SJCRH30 (cell line): ENCODE data around the gene VPS13D. TPM values are rescaled to one million over a fixed set of nuclear protein-coding genes. Genes with fewer than 3 reads are reported as not detected.
"Not testable (repeated sequence)": the region's sequence is repeated elsewhere in the genome, so short reads cannot be mapped to it uniquely, and the experiment has no call there.

Source experiments
- DNase-seq, 2 experiments: peaks; one replicate each; pipeline ENCODE4 v3.0.0-alpha.2; 2015 to 2020
- H3K27ac ChIP-seq: fragments of 250-450 bp; sonication (Bioruptor Pico); 2 replicates; pipeline ENCODE4 v1.5.1; 2020; ENCODE audit warnings: mild to moderate bottlenecking, moderate library complexity
- H3K27me3 ChIP-seq: fragments of 250-450 bp; sonication (Bioruptor Pico); 2 replicates; pipeline ENCODE4 v1.5.1; 2020; ENCODE audit warnings: mild to moderate bottlenecking, moderate library complexity
- H3K36me3 ChIP-seq: fragments of 250-450 bp; sonication (Bioruptor Pico); 2 replicates; pipeline ENCODE4 v1.5.1; 2020; ENCODE audit warnings: mild to moderate bottlenecking, moderate library complexity
- H3K4me1 ChIP-seq: fragments of 250-450 bp; sonication (Bioruptor Pico); 2 replicates; pipeline ENCODE4 v1.5.1; 2020; ENCODE audit warnings: mild to moderate bottlenecking, moderate library complexity
- H3K4me3 ChIP-seq: fragments of 250-450 bp; sonication (Bioruptor Pico); 2 replicates; pipeline ENCODE4 v1.5.1; 2020; ENCODE audit warnings: mild to moderate bottlenecking, moderate library complexity
- H3K9me3 ChIP-seq: fragments of 250-450 bp; sonication (Bioruptor Pico); replicated peaks from 2 replicates; pipeline ENCODE4 v1.5.1; 2020; ENCODE audit warnings: mild to moderate bottlenecking, moderate library complexity
- total RNA-seq: library from RNA; depleted of rRNA; stranded (reverse); fragments of >200 nt; shearing (Covaris generic); gene quantifications from 2 replicates; pipeline ENCODE4 v1.2.3, GENCODE V29; 2014

Gene VPS13D
- total RNA-seq, 1 experiment from 2014 or later: 33.1 TPM

GRCh38 chr1:12383001-12383400 lies 153.2 kb downstream of the VPS13D start:
- H3K36me3 ChIP-seq: peaks cover 69% of the 10 kb centered on the region
- H3K27me3 ChIP-seq: no peaks in the 10 kb centered on the region
- no peak overlapping the region for H3K4me3 ChIP-seq
- DNase-seq: no peak
- H3K27ac ChIP-seq: no peak overlapping the region
- no peaks in the 10 kb centered on the region for H3K4me1 ChIP-seq
- no peaks in the 10 kb centered on the region; the same call in 1 of the 2 replicates for H3K9me3 ChIP-seq

GRCh38 chr1:12383786-12384185 lies 154.0 kb downstream of the VPS13D start:
- H3K27me3 ChIP-seq: no peaks in the 10 kb centered on the region
- no peak overlapping the region for H3K27ac ChIP-seq
- DNase-seq: no peak
- H3K36me3 ChIP-seq: peaks cover 72% of the 10 kb centered on the region
- no peak overlapping the region for H3K4me3 ChIP-seq
- H3K9me3 ChIP-seq: peaks cover 2% of the 10 kb centered on the region; the same call in 1 of the 2 replicates
- no peaks in the 10 kb centered on the region for H3K4me1 ChIP-seq

- Histone ChIP-seq H3K36me3 (peaks cover 74% of the 10 kb centered on the region), H3K27ac (no peak overlapping the region), H3K9me3 (peaks cover 3% of the 10 kb centered on the region; the same call in 1 of the 2 replicates), H3K4me1 (no peaks in the 10 kb centered on the region), H3K27me3 (no peaks in the 10 kb centered on the region), H3K4me3 (no peak overlapping the region)
- DNase-seq: no peak
These were observed 155.1 kb downstream of the VPS13D start for GRCh38 chr1:12384836-12385456.

GRCh38 chr1:12386130-12386529 lies 156.3 kb downstream of the VPS13D start:
- peaks cover 74% of the 10 kb centered on the region for H3K36me3 ChIP-seq
- no peak for DNase-seq

GRCh38 chr1:12387641-12388040 lies 157.8 kb downstream of the VPS13D start:
- DNase-seq: peak in 1 of 2 experiments; percentile 28

More at GRCh38 chr1:12386130-12386529, 156.3 kb downstream of the VPS13D start:
- Histone ChIP-seq H3K4me1 (no peaks in the 10 kb centered on the region), H3K27me3 (no peaks in the 10 kb centered on the region), H3K4me3 (no peak overlapping the region), H3K27ac (no peak overlapping the region), H3K9me3 (peaks cover 3% of the 10 kb centered on the region; the same call in 1 of the 2 replicates)

GRCh38 chr1:12390296-12390695 lies 160.5 kb downstream of the VPS13D start:
- not testable (repeated sequence) for H3K27me3 ChIP-seq, H3K4me3 ChIP-seq, DNase-seq, H3K4me1 ChIP-seq, H3K27ac ChIP-seq
- Histone ChIP-seq H3K36me3 (peaks cover 42% of the 10 kb centered on the region), H3K9me3 (peaks cover 13% of the 10 kb centered on the region)

More at GRCh38 chr1:12387641-12388040, 157.8 kb downstream of the VPS13D start:
- no peaks in the 10 kb centered on the region for H3K27me3 ChIP-seq
- peaks cover 3% of the 10 kb centered on the region; the same call in 1 of the 2 replicates for H3K9me3 ChIP-seq
- no peak overlapping the region for H3K27ac ChIP-seq
- H3K36me3 ChIP-seq: peaks cover 66% of the 10 kb centered on the region
- H3K4me1 ChIP-seq: no peaks in the 10 kb centered on the region
- H3K4me3 ChIP-seq: no peak overlapping the region

- Histone ChIP-seq H3K36me3 (peaks cover 8% of the 10 kb centered on the region; the same call in 1 of the 2 replicates), H3K4me1 (no peaks in the 10 kb centered on the region), H3K27me3 (no peaks in the 10 kb centered on the region), H3K4me3 (no peak overlapping the region), H3K27ac (no peak overlapping the region), H3K9me3 (peaks cover 10% of the 10 kb centered on the region)
- no peak for DNase-seq
These were observed 167.9 kb downstream of the VPS13D start for GRCh38 chr1:12397462-12398450.

GRCh38 chr1:12398479-12398878 lies 168.6 kb downstream of the VPS13D start:
- Histone ChIP-seq H3K27me3 (no peaks in the 10 kb centered on the region), H3K27ac (no peak overlapping the region), H3K9me3 (peaks cover 4% of the 10 kb centered on the region), H3K4me1 (no peaks in the 10 kb centered on the region), H3K36me3 (peaks cover 8% of the 10 kb centered on the region; the same call in 1 of the 2 replicates), H3K4me3 (no peak overlapping the region)
- no peak for DNase-seq

- Histone ChIP-seq H3K9me3 (no peaks in the 10 kb centered on the region), H3K4me1 (no peaks in the 10 kb centered on the region), H3K27ac (no peak overlapping the region), H3K36me3 (peaks cover 19% of the 10 kb centered on the region), H3K4me3 (no peak overlapping the region), H3K27me3 (no peaks in the 10 kb centered on the region)
- no peak for DNase-seq
These were observed 170.3 kb downstream of the VPS13D start for GRCh38 chr1:12400027-12400693.

GRCh38 chr1:12402159-12402673 lies 172.4 kb downstream of the VPS13D start:
- Histone ChIP-seq H3K27ac (no peak overlapping the region), H3K36me3 (peaks cover 22% of the 10 kb centered on the region), H3K27me3 (no peaks in the 10 kb centered on the region), H3K9me3 (no peaks in the 10 kb centered on the region), H3K4me1 (no peaks in the 10 kb centered on the region), H3K4me3 (no peak overlapping the region)
- no peak for DNase-seq

GRCh38 chr1:12402842-12403241 lies 173.0 kb downstream of the VPS13D start:
- DNase-seq: no peak
- Histone ChIP-seq H3K4me1 (no peaks in the 10 kb centered on the region), H3K36me3 (peaks cover 22% of the 10 kb centered on the region), H3K4me3 (no peak overlapping the region), H3K27ac (no peak overlapping the region), H3K9me3 (no peaks in the 10 kb centered on the region), H3K27me3 (no peaks in the 10 kb centered on the region)

GRCh38 chr1:12404918-12405317 lies 175.1 kb downstream of the VPS13D start:
- Histone ChIP-seq H3K4me3 (no peak overlapping the region), H3K36me3 (peaks cover 24% of the 10 kb centered on the region), H3K27me3 (no peaks in the 10 kb centered on the region), H3K4me1 (no peaks in the 10 kb centered on the region), H3K9me3 (no peaks in the 10 kb centered on the region), H3K27ac (no peak overlapping the region)
- DNase-seq: no peak

GRCh38 chr1:12405325-12406210 lies 175.7 kb downstream of the VPS13D start:
- Histone ChIP-seq H3K27me3 (no peaks in the 10 kb centered on the region), H3K9me3 (no peaks in the 10 kb centered on the region), H3K4me1 (no peaks in the 10 kb centered on the region), H3K36me3 (peaks cover 29% of the 10 kb centered on the region), H3K4me3 (no peak overlapping the region), H3K27ac (no peak overlapping the region)
- no peak for DNase-seq
